OCI-LY3 (cell line): ENCODE results near the gene LHCGR.

ENCODE experiments used
- CTCF ChIP-seq: fragments of 200-600, 300-600 bp; sonication (generic); IDR thresholded peaks from 2 replicates; pipeline ENCODE4 v1.5.1; 2014; ENCODE audit warnings: antibody characterized with exemption, low read length, low read depth
- EZH2phosphoT487 ChIP-seq: fragments of 200-600 bp; shearing (Covaris generic); IDR thresholded peaks from 2 replicates; pipeline ENCODE4 v1.6.1; 2018; ENCODE audit warnings: antibody characterized with exemption, mixed run types, low read depth

- TF ChIP-seq CTCF, result no peak
- no peak for TF ChIP-seq EZH2phosphoT487
These were observed 58.6 kb downstream of the LHCGR start for GRCh38 chr2:48696881-48697280.
